WI38 (cell line): Measurements from ENCODE around the gene COX4I1.

Source experiments
- H3K4me3 ChIP-seq: 2 replicates; pipeline ENCODE4 v1.5.1; 2011; ENCODE audit warnings: low read depth, mild to moderate bottlenecking, control low read depth, low read length
- TF ChIP-seq, protein P1 (sequence below): IDR thresholded peaks from 2 replicates; pipeline ENCODE4 v1.5.1; 2012; ENCODE audit warnings: low read depth, mild to moderate bottlenecking, control low read depth, low read length

Gene COX4I1

DNA sequence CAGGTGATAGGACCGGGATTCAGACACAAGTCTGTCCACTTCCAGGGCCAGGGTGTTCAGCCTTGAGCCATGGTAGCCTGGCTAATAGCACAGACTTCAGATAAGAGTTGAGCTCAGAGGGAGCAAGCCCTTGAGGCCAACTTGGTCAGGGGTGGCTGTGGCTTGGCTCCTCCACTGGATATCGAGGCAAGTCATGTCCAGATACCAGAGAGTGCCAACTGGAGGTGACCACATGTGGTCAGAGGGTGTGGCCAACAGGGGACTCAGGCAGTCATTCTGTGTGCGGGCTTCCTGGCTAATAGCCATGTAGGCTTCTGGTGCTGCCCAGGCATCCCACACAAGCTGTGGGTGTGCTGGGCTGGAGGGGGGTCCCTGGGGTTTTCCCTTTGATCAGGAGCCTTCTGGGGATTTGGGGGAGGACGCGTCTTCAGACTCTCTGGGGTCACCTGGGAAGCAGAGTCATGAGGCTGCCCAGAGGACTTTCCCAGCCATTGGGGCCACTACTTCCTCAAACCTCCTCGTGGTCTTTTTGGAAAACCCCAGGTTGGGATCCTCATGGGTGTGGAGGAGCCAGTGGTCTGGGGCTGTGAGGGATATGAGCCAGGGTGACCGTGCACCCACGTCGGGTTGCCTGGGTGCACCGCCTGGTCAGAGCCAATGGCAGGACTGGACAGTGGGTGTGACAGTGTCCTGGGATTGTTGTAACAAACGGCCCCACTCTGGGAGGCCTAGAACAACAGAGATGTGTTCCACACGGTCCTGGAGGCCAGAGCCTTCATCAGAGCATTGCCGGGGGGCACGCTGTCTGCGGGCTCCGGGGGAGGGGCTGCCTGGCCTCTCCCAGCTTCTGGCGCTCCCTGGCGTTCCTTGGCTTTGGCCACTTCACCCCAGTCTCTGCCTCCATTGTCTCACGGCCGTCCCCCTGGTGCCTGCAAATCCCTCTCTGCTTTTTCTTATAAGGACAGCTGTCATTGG is 25.0 kb downstream of the COX4I1 start:
- no peak overlapping the region for H3K4me3 ChIP-seq
- TF ChIP-seq, protein P1, sequence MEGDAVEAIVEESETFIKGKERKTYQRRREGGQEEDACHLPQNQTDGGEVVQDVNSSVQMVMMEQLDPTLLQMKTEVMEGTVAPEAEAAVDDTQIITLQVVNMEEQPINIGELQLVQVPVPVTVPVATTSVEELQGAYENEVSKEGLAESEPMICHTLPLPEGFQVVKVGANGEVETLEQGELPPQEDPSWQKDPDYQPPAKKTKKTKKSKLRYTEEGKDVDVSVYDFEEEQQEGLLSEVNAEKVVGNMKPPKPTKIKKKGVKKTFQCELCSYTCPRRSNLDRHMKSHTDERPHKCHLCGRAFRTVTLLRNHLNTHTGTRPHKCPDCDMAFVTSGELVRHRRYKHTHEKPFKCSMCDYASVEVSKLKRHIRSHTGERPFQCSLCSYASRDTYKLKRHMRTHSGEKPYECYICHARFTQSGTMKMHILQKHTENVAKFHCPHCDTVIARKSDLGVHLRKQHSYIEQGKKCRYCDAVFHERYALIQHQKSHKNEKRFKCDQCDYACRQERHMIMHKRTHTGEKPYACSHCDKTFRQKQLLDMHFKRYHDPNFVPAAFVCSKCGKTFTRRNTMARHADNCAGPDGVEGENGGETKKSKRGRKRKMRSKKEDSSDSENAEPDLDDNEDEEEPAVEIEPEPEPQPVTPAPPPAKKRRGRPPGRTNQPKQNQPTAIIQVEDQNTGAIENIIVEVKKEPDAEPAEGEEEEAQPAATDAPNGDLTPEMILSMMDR, result no peak

DNA sequence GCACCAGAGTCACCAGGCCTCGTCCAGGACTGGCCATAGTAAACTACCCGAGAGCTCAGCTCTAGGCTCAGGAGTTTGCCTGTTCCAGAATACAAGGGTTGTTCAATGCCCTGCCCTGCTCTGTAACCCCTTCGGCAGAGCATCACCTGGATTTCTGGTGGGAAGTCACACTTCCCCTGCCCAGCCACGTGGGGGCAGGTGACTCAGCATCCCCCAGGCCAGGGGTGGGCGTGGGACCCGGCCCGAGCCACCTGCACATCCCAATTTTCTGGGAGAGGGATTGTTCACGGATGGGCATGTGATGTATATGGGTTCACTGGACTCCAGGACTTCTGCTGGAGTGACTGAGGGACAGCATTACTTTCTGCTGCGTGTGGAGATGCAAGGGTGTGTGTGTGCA is 25.8 kb downstream of the COX4I1 start:
- TF ChIP-seq, protein P1, result no peak

DNA sequence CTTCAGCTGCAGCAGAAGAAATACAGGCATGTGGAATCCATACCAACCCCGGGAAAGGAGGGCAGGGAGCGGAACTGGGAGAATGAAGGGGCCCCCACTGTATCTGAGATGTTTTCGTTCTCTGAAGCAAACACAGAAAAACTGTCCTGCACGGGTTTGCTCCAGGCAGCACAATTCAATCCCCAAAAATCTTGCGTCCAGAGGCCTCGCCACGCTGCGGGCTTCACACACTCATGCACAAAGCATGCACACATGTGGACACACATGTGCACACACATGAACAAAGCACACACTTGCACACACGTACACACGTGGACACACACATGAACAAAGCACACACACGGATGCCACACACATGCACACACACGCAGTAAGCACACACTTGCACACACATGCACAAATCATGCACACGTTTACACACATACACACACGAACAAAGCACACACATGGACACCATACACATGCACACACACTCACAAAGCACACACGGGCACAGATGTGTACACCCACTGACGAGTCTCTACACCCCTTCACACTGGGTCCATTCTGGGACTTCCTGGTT is 27.3 kb downstream of the COX4I1 start:
- TF ChIP-seq, protein P1, result no peak
- H3K4me3 ChIP-seq, result no peak overlapping the region

More for the DNA sequence above, 25.8 kb downstream of the COX4I1 start:
- no peak overlapping the region for H3K4me3 ChIP-seq

DNA sequence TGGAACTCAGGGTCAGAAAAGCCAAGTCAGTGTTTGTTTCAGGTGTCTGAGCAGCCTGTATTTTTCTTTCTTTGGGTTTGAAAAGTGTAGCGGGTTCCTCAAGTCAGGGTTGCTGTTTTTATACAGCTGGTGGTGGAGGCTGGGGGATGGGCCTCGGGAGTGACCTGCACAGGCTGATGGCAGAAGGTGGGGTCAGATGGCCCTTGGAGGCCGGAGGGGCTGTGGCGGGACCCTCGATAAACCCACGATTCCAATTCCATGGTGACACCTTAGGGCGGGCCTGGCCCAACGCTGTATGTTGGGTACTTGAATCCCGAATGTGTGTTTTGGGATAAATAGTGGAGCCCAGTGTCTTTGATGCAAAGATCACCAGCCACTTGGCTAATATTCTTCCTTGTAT is 28.7 kb downstream of the COX4I1 start:
- H3K4me3 ChIP-seq, result no peak overlapping the region
- TF ChIP-seq, protein P1, result no peak

DNA sequence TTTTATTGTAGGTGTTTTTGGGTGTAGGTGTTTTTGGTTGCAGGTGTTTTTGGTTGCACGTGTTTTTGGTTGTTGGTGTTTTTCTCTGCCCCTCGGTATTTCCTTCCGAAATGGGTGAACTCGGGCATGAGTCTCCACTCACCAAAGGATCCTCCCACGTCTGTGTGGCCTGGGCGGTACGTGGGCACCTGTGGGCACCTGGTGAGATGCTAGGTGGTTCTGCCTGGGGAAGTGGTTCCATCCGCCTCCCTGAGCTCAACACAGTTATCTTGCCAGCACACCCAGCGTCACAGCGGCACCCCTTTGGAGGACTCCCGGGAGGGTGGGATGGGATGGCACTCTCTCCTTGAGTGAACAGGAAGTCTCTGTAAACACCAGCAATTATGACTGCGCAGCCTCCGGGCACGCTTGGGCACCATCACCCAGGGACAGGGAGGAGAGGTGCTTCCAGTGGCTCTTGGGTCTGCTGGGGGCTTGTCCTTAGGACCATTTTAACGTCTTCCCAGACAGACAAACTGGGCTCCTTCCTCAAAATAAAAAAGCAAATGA is 29.8 kb downstream of the COX4I1 start:
- TF ChIP-seq, protein P1, result no peak
- H3K4me3 ChIP-seq, result no peak overlapping the region

DNA sequence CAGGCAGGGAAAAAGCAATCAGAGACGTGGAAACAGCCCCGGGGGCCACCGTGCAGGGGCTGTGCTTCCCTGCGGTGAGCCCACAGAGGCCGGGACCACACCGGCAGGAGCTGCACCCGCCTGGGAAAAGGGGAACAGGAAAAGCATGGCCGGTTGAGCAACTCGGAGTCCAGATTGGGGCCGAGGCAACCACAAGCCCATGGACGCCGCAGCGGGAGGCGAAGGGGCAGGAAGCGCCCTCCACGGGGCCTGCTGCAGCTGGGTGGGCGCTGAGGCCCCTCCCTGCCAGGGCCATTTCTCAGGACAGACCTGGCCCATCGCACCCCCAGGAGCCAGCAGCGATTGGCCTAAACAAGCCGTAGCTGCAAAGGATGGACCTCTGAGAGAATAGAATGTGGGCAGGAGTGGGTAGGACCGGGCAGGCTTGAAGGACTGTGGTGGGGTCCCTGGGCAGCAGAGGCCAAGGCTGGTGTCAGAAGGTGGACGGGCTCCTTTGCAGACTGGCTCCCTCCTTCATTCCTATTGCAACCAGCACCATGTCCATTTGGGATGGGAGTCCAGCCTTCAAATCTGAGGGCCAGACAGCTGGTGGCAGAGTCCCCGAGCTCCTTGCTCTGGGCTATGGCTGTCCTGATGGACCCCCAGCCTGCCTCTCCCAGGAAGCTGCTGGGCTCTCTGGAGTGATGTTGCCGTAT is 30.4 kb downstream of the COX4I1 start:
- H3K4me3 ChIP-seq, result no peak overlapping the region
- TF ChIP-seq, protein P1, result no peak
